SK-N-SH (cell line): Measurements from ENCODE around the gene P2RX1. TPM values are rescaled to one million over a fixed set of nuclear protein-coding genes. Genes with fewer than 3 reads are reported as not detected.

Experiments
- CTCF ChIA-PET: fragments of 300-600, 350-600 bp; formaldehyde crosslinking; extraction: SDS; loops from one replicate; lab custom pipeline; 2021; lab: Yijun Ruan, JAX
- POLR2A ChIA-PET: fragments of 350-600 bp; sonication (Branson Sonifier 250); formaldehyde crosslinking; extraction: SDS; loops from one replicate; lab custom pipeline; 2020; ENCODE audit warnings: antibody characterized with exemption, inconsistent platforms; lab: Yijun Ruan, JAX
- DNase-seq: peaks from one replicate; pipeline ENCODE4 v3.0.0; 2012
- H2AFZ ChIP-seq: fragments of 200-600 bp; sonication (generic); 2 replicates; pipeline ENCODE4 v1.8.1; 2016; ENCODE audit warnings: antibody characterized with exemption, mild to moderate bottlenecking, low read depth
- H3F3A ChIP-seq: fragments of 200-600 bp; sonication (generic); replicated peaks from 2 replicates; pipeline ENCODE3; 2016; ENCODE audit warnings: antibody characterized with exemption, mild to moderate bottlenecking; ENCODE audit not compliant: insufficient read depth
- H3K27ac ChIP-seq, 2 experiments: fragments of 200-500 bp in 1 of 2; fragments of 200-600 bp in 1 of 2; sonication (Bioruptor generic) in 1 of 2; sonication (generic), shearing (Covaris generic) in 1 of 2; 2 replicates each; pipeline versions ENCODE4 v1.5.1 to v1.6.1; 2014 to 2016; ENCODE audit warnings: low read depth in 2 of 2, inconsistent platforms in 1 of 2, low read length in 1 of 2, mild to moderate bottlenecking in 1 of 2, mixed read lengths in 1 of 2
- H3K27me3 ChIP-seq: fragments of 200-600 bp; sonication (generic), shearing (Covaris generic); 2 replicates; pipeline ENCODE4 v1.6.1; 2016; ENCODE audit warnings: mixed run types; ENCODE audit not compliant: insufficient read depth
- H3K36me3 ChIP-seq, 2 experiments: fragments of 200-500 bp in 1 of 2; fragments of 200-600 bp in 1 of 2; sonication (Bioruptor generic) in 1 of 2; sonication (generic) in 1 of 2; replicated peaks in 1 of 2; 2 replicates each; pipeline versions ENCODE3 to v1.5.1; 2014 to 2016; ENCODE audit warnings: low read length in 1 of 2, mild to moderate bottlenecking in 1 of 2; ENCODE audit not compliant: insufficient read depth in 2 of 2, control insufficient read depth in 1 of 2
- H3K4me1 ChIP-seq, 2 experiments: fragments of 200-500 bp in 1 of 2; fragments of 200-600 bp in 1 of 2; sonication (Bioruptor generic) in 1 of 2; sonication (generic), shearing (Covaris generic) in 1 of 2; 2 replicates each; pipeline versions ENCODE4 v1.5.1 to v1.6.1; 2014 to 2016; ENCODE audit warnings: low read depth in 1 of 2, low read length in 1 of 2, mixed run types in 1 of 2; ENCODE audit not compliant: insufficient read depth in 2 of 2, control insufficient read depth in 1 of 2
- H3K4me2 ChIP-seq: fragments of 200-600 bp; sonication (generic), shearing (Covaris generic); 2 replicates; pipeline ENCODE4 v1.6.1; 2017; ENCODE audit warnings: mixed run types
- H3K4me3 ChIP-seq, 2 experiments: fragments of 200-500 bp in 1 of 2; fragments of 200-600 bp in 1 of 2; sonication (Bioruptor generic) in 1 of 2; sonication (generic), shearing (Covaris generic) in 1 of 2; 2 replicates each; pipeline versions ENCODE4 v1.5.1 to v1.8.1; 2014 to 2016; ENCODE audit warnings: low read depth in 2 of 2, inconsistent platforms in 1 of 2, low read length in 1 of 2, mild to moderate bottlenecking in 1 of 2, mixed read lengths in 1 of 2, moderate library complexity in 1 of 2
- H3K79me2 ChIP-seq: fragments of 200-600 bp; sonication (generic); 2 replicates; pipeline ENCODE4 v1.8.1; 2017; ENCODE audit warnings: mild to moderate bottlenecking; ENCODE audit not compliant: insufficient read depth
- H3K9ac ChIP-seq: fragments of 200-600 bp; sonication (generic); 2 replicates; pipeline ENCODE4 v1.6.1; 2017; ENCODE audit warnings: mixed run types
- H3K9me2 ChIP-seq: fragments of 200-600 bp; sonication (generic); 2 replicates; pipeline ENCODE4 v1.6.1; 2017; ENCODE audit warnings: mixed run types
- H3K9me3 ChIP-seq: fragments of 200-600 bp; sonication (generic); 2 replicates; pipeline ENCODE4 v1.6.1; 2017; ENCODE audit warnings: mixed run types, mild to moderate bottlenecking, moderate library complexity
- H4K20me1 ChIP-seq: fragments of 200-600 bp; sonication (generic); 2 replicates; pipeline ENCODE4 v1.6.1; 2017; ENCODE audit warnings: mild to moderate bottlenecking, mixed run types; ENCODE audit not compliant: insufficient read depth
- EP300 ChIP-seq, 2 experiments: IDR thresholded peaks; 2 replicates each; pipeline versions ENCODE4 v1.4.0 to v1.6.1; 2012; ENCODE audit warnings: borderline replicate concordance in 1 of 2, low read depth in 1 of 2, low read length in 1 of 2
- EZH2phosphoT487 ChIP-seq: fragments of 200-600 bp; sonication (generic); IDR thresholded peaks from 2 replicates; pipeline ENCODE4 v1.6.1; 2017; ENCODE audit warnings: low read depth, mixed run types, mild to moderate bottlenecking, antibody characterized with exemption, moderate library complexity, borderline replicate concordance
- GATA2 ChIP-seq: sonication (generic); formaldehyde crosslinking; IDR thresholded peaks from 2 replicates; pipeline ENCODE4 v1.5.0; 2020; ENCODE audit warnings: mild to moderate bottlenecking, missing genetic modification reagents
- JUND ChIP-seq: IDR thresholded peaks from 2 replicates; pipeline ENCODE4 v1.4.0; 2012
- MEF2A ChIP-seq: IDR thresholded peaks from 2 replicates; pipeline ENCODE4 v1.4.0; 2012; ENCODE audit warnings: low read depth, borderline replicate concordance
- POLR2AphosphoS5 ChIP-seq: IDR thresholded peaks from 2 replicates; pipeline ENCODE4 v1.6.1; 2012; ENCODE audit warnings: low read depth, low read length
- RCOR1 ChIP-seq: fragments of 150-350 bp; IDR thresholded peaks from 2 replicates; pipeline ENCODE4 v1.6.1; 2017; ENCODE audit warnings: antibody characterized with exemption, low read length
- REST ChIP-seq: IDR thresholded peaks from 2 replicates; pipeline ENCODE4 v1.6.1; 2012; ENCODE audit warnings: mild to moderate bottlenecking, low read depth, low read length, moderate library complexity
- RXRA ChIP-seq: IDR thresholded peaks from 2 replicates; pipeline ENCODE4 v1.4.0; 2012; ENCODE audit warnings: low read depth, mild to moderate bottlenecking, borderline replicate concordance
- SIN3A ChIP-seq: IDR thresholded peaks from 2 replicates; pipeline ENCODE4 v1.6.1; 2012; ENCODE audit warnings: low read depth, mild to moderate bottlenecking, low read length, moderate library complexity, borderline replicate concordance
- SMC3 ChIP-seq: IDR thresholded peaks from 2 replicates; pipeline ENCODE4 v1.6.1; 2012; ENCODE audit warnings: low read depth, low read length, improper control_type of control experiment
- TAF1 ChIP-seq: IDR thresholded peaks from 2 replicates; pipeline ENCODE4 v1.6.1; 2012; ENCODE audit warnings: low read depth, mild to moderate bottlenecking, low read length, moderate library complexity, borderline replicate concordance
- TEAD4 ChIP-seq: IDR thresholded peaks from 2 replicates; pipeline ENCODE4 v1.4.0; 2012; ENCODE audit warnings: mild to moderate bottlenecking, borderline replicate concordance; ENCODE audit not compliant: insufficient read depth
- USF1 ChIP-seq: IDR thresholded peaks from 2 replicates; pipeline ENCODE4 v1.4.0; 2012; ENCODE audit warnings: low read depth, borderline replicate concordance
- USF2 ChIP-seq: fragments of 150-350 bp; IDR thresholded peaks from 2 replicates; pipeline ENCODE4 v1.6.1; 2017; ENCODE audit warnings: antibody characterized with exemption, low read length, low read depth, borderline replicate concordance
- ZBTB33 ChIP-seq: IDR thresholded peaks from 2 replicates; pipeline ENCODE4 v1.4.0; 2012; ENCODE audit warnings: low read depth, borderline replicate concordance
- WGBS: methylation state at CpG from one replicate; pipeline ENCODE4 v1.1.6; 2017; ENCODE audit warnings: low lambda C conversion rate; 5-methylcytosine and 5-hydroxymethylcytosine counted together
- polyA plus RNA-seq, 3 experiments: library from polyadenylated mRNA; depleted of rRNA; stranded (reverse); fragments of >200 nt; gene quantifications; 2 replicates each; pipeline ENCODE4 v1.2.3, GENCODE V29; 2012
- TF ChIP-seq, protein P1 (sequence below): IDR thresholded peaks from 2 replicates; pipeline ENCODE4 v1.4.0; 2012; ENCODE audit warnings: low read depth

Gene P2RX1
- polyA plus RNA-seq, 1 of the 3 experiments (the other 2 are of a cell fraction) = not detected

- TF ChIP-seq, protein P1, sequence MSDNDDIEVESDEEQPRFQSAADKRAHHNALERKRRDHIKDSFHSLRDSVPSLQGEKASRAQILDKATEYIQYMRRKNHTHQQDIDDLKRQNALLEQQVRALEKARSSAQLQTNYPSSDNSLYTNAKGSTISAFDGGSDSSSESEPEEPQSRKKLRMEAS = no peak
- no peak for TF ChIP-seq RCOR1
- TF ChIP-seq RXRA = no peak
- no peak for TF ChIP-seq JUND
- no peak for TF ChIP-seq EZH2phosphoT487
- no peak for TF ChIP-seq EP300 (IDR thresholded peaks at IDR 0.05; ENCODE audit: borderline replicate concordance in 1 of 2, low read depth in 1 of 2, low read length in 1 of 2)
- no peak for TF ChIP-seq USF2
- TF ChIP-seq SMC3 = no peak
- no peak for TF ChIP-seq SIN3A
- no peak for TF ChIP-seq MEF2A
- no peak for TF ChIP-seq TEAD4
- no peak for TF ChIP-seq TAF1
- TF ChIP-seq POLR2AphosphoS5 = no peak
- TF ChIP-seq GATA2 (CRISPR knock-in tag) = no peak
- no peak for TF ChIP-seq ZBTB33
- 81% methylated on average over 6 of the region's 8 CpGs for WGBS
- H3K9ac ChIP-seq = no peak overlapping the region
- no peak overlapping the region for H3K4me3 ChIP-seq
- H3F3A ChIP-seq = no peaks in the 10 kb centered on the region
- H3K27me3 ChIP-seq = no peaks in the 10 kb centered on the region
- H3K9me2 ChIP-seq = no peaks in the 10 kb centered on the region
- no peaks in the 10 kb centered on the region for H3K9me3 ChIP-seq
- H3K4me2 ChIP-seq = no peak overlapping the region
- peaks cover 0 to 5% of the 10 kb centered on the region in 2 experiments for H3K36me3 ChIP-seq
- ChIA-PET POLR2A (no interaction called here), CTCF (interaction anchor here (1.0 to 5.0 kb wide), 2 partner anchors 14 kb away, joined by 3 to 38 read pairs; no protein-coding TSS in a partner anchor)
- no peak overlapping the region for H2AFZ ChIP-seq
- H4K20me1 ChIP-seq = no peaks in the 10 kb centered on the region
- H3K4me1 ChIP-seq = peaks cover 0 to 23% of the 10 kb centered on the region in 2 experiments; a peak in 1 of 4 replicates
- no peak for DNase-seq
- no peak overlapping the region for H3K27ac ChIP-seq
- H3K79me2 ChIP-seq = no peaks in the 10 kb centered on the region
Observed at GRCh38 chr17:3877220-3877619, 39.0 kb downstream of the P2RX1 start.

DNA sequence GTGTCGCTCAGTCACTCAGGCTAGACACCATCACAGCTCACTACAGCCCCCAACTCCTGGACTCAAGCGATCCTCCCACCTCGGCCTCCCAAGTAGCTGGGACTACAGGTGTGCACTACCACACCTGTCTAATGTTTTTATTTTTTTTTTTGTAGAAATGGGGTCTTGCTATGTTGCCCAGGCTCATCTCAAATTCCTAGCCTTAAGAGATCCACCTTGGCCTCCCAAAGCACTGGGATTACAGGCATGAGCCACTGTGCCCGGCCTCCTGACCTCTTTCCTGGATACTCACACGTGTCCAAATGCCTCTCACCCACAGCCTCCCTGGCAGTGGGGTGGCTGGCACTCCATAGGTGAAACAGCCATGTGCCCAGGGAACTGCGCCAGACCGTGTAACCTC lies 40.9 kb downstream of the P2RX1 start:
- Histone ChIP-seq H3K4me1 (peaks cover 0 to 21% of the 10 kb centered on the region in 2 experiments; a peak in 1 of 4 replicates), H3K79me2 (no peaks in the 10 kb centered on the region), H3K27me3 (no peaks in the 10 kb centered on the region), H3K36me3 (peaks cover 0 to 6% of the 10 kb centered on the region in 2 experiments), H3F3A (no peaks in the 10 kb centered on the region), H3K4me2 (no peak overlapping the region), H2AFZ (no peak overlapping the region), H3K9me3 (no peaks in the 10 kb centered on the region), H3K9ac (no peak overlapping the region), H3K4me3 (no peak overlapping the region), H4K20me1 (no peaks in the 10 kb centered on the region), H3K9me2 (no peaks in the 10 kb centered on the region), H3K27ac (no peak overlapping the region)
- DNase-seq = no peak
- POLR2A ChIA-PET = no interaction called here
- CTCF ChIA-PET = no interaction called here
- WGBS = 94% methylated on average over 7 of the region's 7 CpGs
- no peak for TF ChIP-seq SIN3A
- no peak for TF ChIP-seq MEF2A
- no peak for TF ChIP-seq USF1
- no peak for TF ChIP-seq JUND
- no peak for TF ChIP-seq GATA2 (CRISPR knock-in tag)
- TF ChIP-seq SMC3 = no peak
- no peak for TF ChIP-seq REST
- TF ChIP-seq, protein P1 = no peak
